Measurements from ENCODE around the gene CUL3. TPM values are rescaled to one million over a fixed set of nuclear protein-coding genes. Genes with fewer than 3 reads are reported as not detected.
A peak's percentile ranks its signal among the peaks of the same experiment; 100 is the strongest.

CUL3 gene
- total RNA-seq, 4 donors from 2014 or later: 94.1 to 120 (median 109) TPM

- H3K9me3 ChIP-seq: no peaks in the 10 kb centered on the region
- peaks cover 56 to 65% of the 10 kb centered on the region in 2 donors for H3K4me1 ChIP-seq
- ATAC-seq (no peak), DNase-seq (no peak)
- no peak overlapping the region for H3K4me3 ChIP-seq
- H3K27ac ChIP-seq: no peak overlapping the region
- H3K36me3 ChIP-seq: no peaks in the 10 kb centered on the region
- intact Hi-C loops (cut with DNase I; ENCODE audit: low total_unique reads) (loop anchor here (5.0 kb wide), 1 partner anchor 93 kb away; no protein-coding TSS in a partner anchor), in situ Hi-C loops (cut with MboI; ENCODE audit: low sequenced_read_pairs in 4 of 4) (loop anchor here in 2 of 4 donors (25.0 kb wide), 1 partner anchor 618 kb away; the partner anchor contains the start of gene MRPL44 (in 2 of the 2))
- no peaks in the 10 kb centered on the region for H3K27me3 ChIP-seq
- TF ChIP-seq POLR2A (IDR thresholded peaks at IDR 0.05) (no peak), CTCF (IDR thresholded peaks at IDR 0.05 in 4 of 5, conservative IDR thresholded peaks at IDR 0.05 in 1 of 5) (no peak)
Observed at GRCh38 chr2:224580248-224580647, 4.9 kb downstream of the CUL3 start.

GRCh38 chr2:224579411-224579810 lies 5.8 kb downstream of the CUL3 start:
- Histone ChIP-seq H3K27ac (peak overlapping the region in 1 of 4 donors; percentile 4), H3K36me3 (no peaks in the 10 kb centered on the region), H3K9me3 (no peaks in the 10 kb centered on the region), H3K27me3 (no peaks in the 10 kb centered on the region), H3K4me1 (peaks cover 65 to 73% of the 10 kb centered on the region in 2 donors), H3K4me3 (no peak overlapping the region)
- ATAC-seq (no peak), DNase-seq (no peak)
- intact Hi-C loops (cut with DNase I; ENCODE audit: low total_unique reads): no loop called here
- in situ Hi-C loops (cut with MboI; ENCODE audit: low sequenced_read_pairs in 4 of 4): loop anchor here in 2 of 4 donors (25.0 kb wide), 1 partner anchor 617 kb away; the partner anchor contains the start of gene MRPL44 (in 2 of the 2)
- TF ChIP-seq POLR2A (IDR thresholded peaks at IDR 0.05): no peak

DNA sequence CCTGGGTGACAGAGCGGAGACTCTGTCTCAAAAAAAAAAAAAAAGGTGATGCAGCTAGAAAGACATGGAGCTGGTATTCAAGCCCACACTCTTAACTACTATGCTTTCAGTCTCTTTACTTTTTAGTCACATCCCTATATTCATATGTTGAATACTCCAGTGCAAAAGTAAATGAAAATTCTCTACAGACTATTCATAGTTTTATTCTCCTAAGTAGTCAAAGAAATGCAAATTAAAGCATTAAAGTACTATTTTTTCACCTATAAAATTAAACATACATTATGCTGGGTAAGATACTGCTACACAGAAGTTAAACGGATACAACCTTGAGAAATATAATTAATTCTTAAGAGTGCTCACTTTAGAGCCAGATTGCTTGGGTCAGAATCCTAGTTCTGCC lies 7.6 kb downstream of the CUL3 start:
- Histone ChIP-seq H3K36me3 (no peaks in the 10 kb centered on the region), H3K27me3 (no peaks in the 10 kb centered on the region), H3K4me3 (no peak overlapping the region), H3K9me3 (no peaks in the 10 kb centered on the region), H3K27ac (no peak overlapping the region), H3K4me1 (peaks cover 69 to 78% of the 10 kb centered on the region in 2 donors)
- intact Hi-C loops (cut with DNase I; ENCODE audit: low total_unique reads) (no loop called here), in situ Hi-C loops (cut with MboI; ENCODE audit: low sequenced_read_pairs in 4 of 4) (loop anchor here in 2 of 4 donors (25.0 kb wide), 1 partner anchor 615 kb away; the partner anchor contains the start of gene MRPL44 (in 2 of the 2))
- ATAC-seq (no peak), DNase-seq (no peak)
- TF ChIP-seq CTCF (IDR thresholded peaks at IDR 0.05 in 4 of 5, conservative IDR thresholded peaks at IDR 0.05 in 1 of 5) (no peak), POLR2A (IDR thresholded peaks at IDR 0.05) (no peak)

GRCh38 chr2:224576088-224576715 lies 9.0 kb downstream of the CUL3 start:
- in situ Hi-C loops (cut with MboI; ENCODE audit: low sequenced_read_pairs in 4 of 4): loop anchor here in 2 of 4 donors (25.0 kb wide), 1 partner anchor 614 kb away; the partner anchor contains the start of gene MRPL44 (in 2 of the 2)
- Histone ChIP-seq H3K27me3 (no peaks in the 10 kb centered on the region), H3K9me3 (no peaks in the 10 kb centered on the region), H3K27ac (no peak overlapping the region), H3K4me1 (peaks cover 76 to 87% of the 10 kb centered on the region in 2 donors), H3K36me3 (no peaks in the 10 kb centered on the region), H3K4me3 (no peak overlapping the region)
- DNase-seq (no peak), ATAC-seq (no peak)
- TF ChIP-seq POLR2A (IDR thresholded peaks at IDR 0.05) (no peak), CTCF (IDR thresholded peaks at IDR 0.05 in 4 of 5, conservative IDR thresholded peaks at IDR 0.05 in 1 of 5) (no peak)
- intact Hi-C loops (cut with DNase I; ENCODE audit: low total_unique reads): no loop called here

- TF ChIP-seq POLR2A (IDR thresholded peaks at IDR 0.05) (no peak), CTCF (IDR thresholded peaks at IDR 0.05 in 4 of 5, conservative IDR thresholded peaks at IDR 0.05 in 1 of 5) (no peak)
- in situ Hi-C loops (cut with MboI; ENCODE audit: low sequenced_read_pairs in 4 of 4): loop anchor here in 3 of 4 donors (25.0 kb wide), 1 partner anchor 612 kb away; the partner anchor contains the start of gene MRPL44 (in 3 of the 3)
- Histone ChIP-seq H3K27ac (no peak overlapping the region), H3K4me3 (no peak overlapping the region), H3K9me3 (no peaks in the 10 kb centered on the region), H3K36me3 (no peaks in the 10 kb centered on the region), H3K27me3 (no peaks in the 10 kb centered on the region), H3K4me1 (peaks cover 88 to 92% of the 10 kb centered on the region in 2 donors)
- intact Hi-C loops (cut with DNase I; ENCODE audit: low total_unique reads): no loop called here
- no peak for ATAC-seq
- no peak for DNase-seq
Observed at GRCh38 chr2:224574423-224575084, 10.6 kb downstream of the CUL3 start.

Measured in gastrocnemius medialis (tissue), 4 donors.